GM19240 (cell line): ENCODE measurements around the gene HPSE2.

ENCODE experiments used
- DNase-seq: peaks from one replicate; pipeline ENCODE4 v3.0.0; 2011; ENCODE audit warnings: low spot score; ENCODE audit not compliant: insufficient read length

HPSE2 gene

DNA sequence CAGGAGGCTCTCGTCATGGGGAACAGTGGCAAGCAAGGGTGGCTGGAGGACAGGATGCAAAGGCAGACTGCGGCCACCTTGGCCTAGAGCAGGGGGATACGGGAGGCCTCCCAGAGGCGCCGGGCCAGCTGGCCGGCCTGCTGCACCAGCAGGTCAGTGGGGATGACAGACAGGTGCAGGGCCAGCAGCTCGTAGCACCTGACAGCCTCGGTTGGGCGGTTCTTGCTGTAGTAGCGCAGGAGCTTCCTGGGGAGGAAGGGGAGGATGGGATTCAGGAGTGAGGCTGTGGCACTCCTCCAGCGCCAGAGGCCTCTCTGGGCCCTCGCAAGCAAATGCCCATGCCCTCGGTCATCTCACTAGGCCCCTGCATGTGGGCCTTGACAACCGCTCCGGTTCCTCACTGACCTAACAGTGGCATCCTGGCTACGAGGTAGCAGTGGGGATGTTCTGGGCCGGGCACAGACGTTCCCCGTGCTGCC lies 818.1 kb downstream of the HPSE2 start:
- DNase-seq, result no peak

- DNase-seq, result no peak
These were observed 818.9 kb downstream of the HPSE2 start for GRCh38 chr10:98416606-98417388.

DNA sequence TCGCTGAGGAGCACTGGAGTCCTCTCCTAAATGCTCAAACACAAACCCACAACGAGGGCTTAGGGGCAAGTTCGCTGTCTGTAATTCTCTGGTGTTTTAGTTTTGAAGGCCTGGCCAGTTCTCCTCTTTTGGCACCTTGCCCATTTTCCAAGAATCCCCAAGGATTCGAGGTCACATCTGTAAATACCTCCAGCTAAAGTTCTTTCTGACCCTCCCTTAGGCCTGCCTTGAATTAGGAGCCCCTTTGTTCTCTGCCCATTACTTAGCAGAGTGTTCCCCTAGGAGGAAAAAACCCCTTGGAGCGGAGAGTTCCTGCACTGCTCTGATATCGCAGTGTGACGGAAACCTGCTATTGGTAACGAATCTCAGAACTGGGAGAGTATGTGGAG lies 819.9 kb downstream of the HPSE2 start:
- DNase-seq, result no peak

GRCh38 chr10:98414932-98415730 lies 820.5 kb downstream of the HPSE2 start, which contains the start of gene PYROXD2:
Gene PYROXD2, minus strand, starts transcription at chr10:98415182. Its CDS starts 47 bp downstream, at chr10:98415135.
- no peak for DNase-seq

GRCh38 chr10:98414578-98414931 lies 821.1 kb downstream of the HPSE2 start:
- no peak for DNase-seq

DNA sequence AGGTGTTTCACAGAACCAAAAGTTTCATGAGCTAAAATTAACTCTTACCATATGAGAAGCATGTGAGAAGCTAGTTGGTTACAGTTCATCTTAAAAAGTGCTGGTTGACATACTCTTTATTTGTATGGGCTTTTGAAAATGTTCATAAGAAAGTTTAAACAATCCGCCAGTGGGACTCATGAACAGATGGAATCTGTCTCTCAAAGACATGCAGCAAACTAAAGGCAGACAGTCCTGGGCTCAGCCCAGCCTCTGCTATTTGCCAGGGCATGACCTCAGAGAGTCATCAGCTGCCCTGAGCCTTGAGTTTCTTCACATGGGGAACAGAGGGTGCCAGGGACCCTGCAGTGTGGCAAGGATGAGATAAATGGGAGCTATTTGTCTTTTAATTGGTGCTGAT lies 823.9 kb downstream of the HPSE2 start:
- no peak for DNase-seq

DNA sequence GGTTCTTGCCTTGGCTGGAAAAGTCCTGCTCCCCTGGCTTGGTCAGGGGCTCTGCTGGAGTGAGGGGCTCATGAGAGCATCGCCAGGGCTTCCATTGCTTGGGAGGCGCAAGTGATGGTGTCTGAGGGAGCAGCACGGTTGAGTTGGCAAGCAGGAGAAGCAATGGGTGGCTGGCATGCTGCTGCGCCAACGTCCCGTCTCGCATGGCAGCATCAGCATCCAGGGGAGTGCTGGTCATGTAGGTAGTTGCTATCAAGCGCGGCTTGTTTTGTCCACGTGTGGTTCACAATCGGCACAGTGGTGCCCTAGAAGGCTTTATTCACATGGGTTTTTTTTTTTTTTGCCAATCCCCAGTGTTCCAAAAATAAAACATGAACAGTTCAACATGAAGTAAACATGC lies 824.5 kb downstream of the HPSE2 start:
- DNase-seq, result no peak

DNA sequence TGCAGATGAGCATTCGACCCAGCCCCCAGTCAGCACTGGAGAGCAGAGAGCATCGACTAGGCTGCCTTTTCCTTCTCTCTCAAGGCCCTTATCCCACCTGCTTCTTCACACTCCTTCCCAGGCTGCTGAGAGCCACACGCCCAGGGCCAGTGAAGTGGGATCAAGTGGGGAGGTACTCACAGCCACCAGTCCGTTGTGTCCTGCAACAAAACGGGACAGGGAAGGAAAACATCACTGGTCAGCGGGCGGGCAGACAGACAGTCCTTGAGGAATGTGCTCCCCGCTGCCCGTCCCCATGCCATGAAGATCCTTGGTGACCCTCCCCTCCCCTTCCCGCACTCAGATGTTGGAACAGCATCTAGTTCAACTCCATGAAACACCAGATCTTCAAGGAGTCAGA lies 824.9 kb downstream of the HPSE2 start:
- no peak for DNase-seq

DNA sequence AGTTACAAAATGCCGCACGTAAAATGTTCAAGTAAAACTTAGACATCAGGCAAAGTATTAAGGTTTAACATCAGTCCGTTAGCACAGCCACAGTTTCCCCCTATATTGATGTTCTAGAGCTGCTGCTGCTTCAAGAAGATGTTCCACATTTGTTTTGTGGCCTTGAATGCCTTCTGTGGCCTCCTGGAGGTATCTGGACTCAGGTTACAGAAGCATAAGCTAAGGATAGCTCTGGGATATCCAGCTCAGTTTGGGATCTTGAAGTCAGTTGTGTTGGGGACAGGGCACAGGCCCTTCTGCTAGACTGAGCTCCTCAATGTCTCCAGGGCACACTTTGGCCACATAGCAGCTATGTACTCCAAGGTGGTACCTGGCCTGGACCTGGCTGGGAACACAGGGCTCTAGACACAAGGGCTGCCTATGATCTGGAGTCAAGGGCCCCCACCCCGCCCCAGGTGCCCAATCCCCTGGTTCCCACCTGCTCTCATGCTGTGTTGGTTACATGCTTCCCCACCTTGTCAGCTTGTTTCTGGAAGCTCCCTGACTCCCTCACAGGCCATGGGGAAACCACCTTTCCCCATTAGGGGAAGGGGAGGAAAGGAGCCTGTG lies 825.4 kb downstream of the HPSE2 start:
- no peak for DNase-seq

DNA sequence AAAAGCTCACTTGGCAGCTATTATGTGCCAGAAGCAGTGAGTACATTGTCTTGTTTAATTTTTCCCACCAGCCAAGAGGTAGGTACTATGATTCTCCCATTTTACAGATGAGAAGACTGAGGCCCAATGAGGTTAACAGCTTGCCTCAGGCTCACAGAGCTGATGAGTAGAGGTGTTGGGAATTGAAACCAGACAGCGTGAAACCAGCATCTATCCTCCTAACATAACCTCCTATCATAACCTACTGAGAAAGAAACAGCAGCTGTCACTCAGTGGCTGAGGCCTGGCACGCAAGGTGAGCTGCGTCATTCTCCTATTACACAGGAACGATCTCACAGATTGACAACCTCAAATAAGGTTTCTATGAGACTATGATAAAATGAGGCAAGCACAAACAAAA lies 826.9 kb downstream of the HPSE2 start:
- no peak for DNase-seq

- DNase-seq, result no peak
These were observed 827.9 kb downstream of the HPSE2 start for GRCh38 chr10:98407744-98408241.
